HepG2 (cell line): Measurements from ENCODE around the gene NTN5. TPM values are rescaled to one million over a fixed set of nuclear protein-coding genes. Genes with fewer than 3 reads are reported as not detected.

Source experiments
- ATAC-seq: fragments of 200-7000 bp; cut with Tn5 transposase; 3 replicates; pipeline ENCODE4 v1.9.1; 2020; ENCODE audit warnings: mild to moderate bottlenecking, moderate library complexity
- BruUV-seq: library from RNA; stranded (reverse); fragments of 400-500 nt; replicated peaks from 2 replicates; lab custom pipeline; 2021; lab: Mats Ljungman, UMichigan
- CTCF ChIA-PET: fragments of 300-600 bp; formaldehyde crosslinking; extraction: SDS; loops from one replicate; lab custom pipeline; 2021; ENCODE audit warnings: low total read pairs, inconsistent platforms, low intra/inter-chr PET ratio; lab: Yijun Ruan, JAX
- POLR2A ChIA-PET: fragments of 350-600 bp; sonication (Branson Sonifier 250); formaldehyde crosslinking; loops from one replicate; lab custom pipeline; 2020; ENCODE audit warnings: antibody characterized with exemption, inconsistent platforms; lab: Yijun Ruan, JAX
- DNase-seq: peaks from one replicate; pipeline ENCODE4 v3.0.0-alpha.2; 2015; ENCODE audit warnings: low spot score
- FAIRE-seq: peaks from 3 replicates; lab custom pipeline; 2011; peaks lifted over from hg19 to GRCh38; lab: Jason Lieb, UNC
- H2AFZ ChIP-seq: one replicate; pipeline ENCODE4 v1.6.1; 2011; ENCODE audit warnings: low read length, inconsistent platforms
- H3K27ac ChIP-seq: fragments of 300-600 bp; 3 replicates; pipeline ENCODE4 v1.8.0; 2011; ENCODE audit warnings: mixed run types, mild to moderate bottlenecking, mixed read lengths, low read length, inconsistent platforms; ENCODE audit not compliant: insufficient read depth; ENCODE audit errors: extremely low read length
- H3K27me3 ChIP-seq, 2 experiments: fragments of 200-600 bp in 1 of 2; 2 replicates in 1 of 2; 3 replicates in 1 of 2; pipeline versions ENCODE4 v1.6.0 to v1.8.0; 2011; ENCODE audit warnings: low read length in 2 of 2, mild to moderate bottlenecking in 2 of 2, moderate library complexity in 2 of 2, inconsistent platforms in 1 of 2; ENCODE audit not compliant: insufficient read depth in 2 of 2, control insufficient read depth in 1 of 2
- H3K36me3 ChIP-seq, 2 experiments: fragments of 200-600 bp in 1 of 2; replicated peaks in 1 of 2; 2 replicates in 1 of 2; 3 replicates in 1 of 2; pipeline versions ENCODE4 v1.5.1 to v1.8.0; 2011; ENCODE audit warnings: low read length in 2 of 2, inconsistent platforms in 1 of 2; ENCODE audit not compliant: insufficient read depth in 2 of 2, control insufficient read depth in 1 of 2
- H3K4me1 ChIP-seq: 2 replicates; pipeline ENCODE4 v1.5.1; 2012; ENCODE audit warnings: low read length, inconsistent platforms; ENCODE audit not compliant: insufficient read depth
- H3K4me2 ChIP-seq: 2 replicates; pipeline ENCODE4 v1.6.0; 2011; ENCODE audit warnings: low read depth, low read length, inconsistent platforms
- H3K4me3 ChIP-seq, 3 experiments: fragments of 200-600 bp in 1 of 3; sonication (generic), shearing (Covaris generic) in 1 of 3; replicated peaks in 1 of 3; 2 replicates each; pipeline ENCODE4 v1.5.1; 2011 to 2016; ENCODE audit warnings: low read length in 3 of 3, inconsistent platforms in 2 of 3, low read depth in 2 of 3, mild to moderate bottlenecking in 2 of 3, control low read depth in 1 of 3, mixed read lengths in 1 of 3; ENCODE audit not compliant: insufficient read depth in 1 of 3
- H3K79me2 ChIP-seq: one replicate; pipeline ENCODE4 v1.6.1; 2011; ENCODE audit warnings: low read length, inconsistent platforms; ENCODE audit not compliant: insufficient read depth
- H3K9ac ChIP-seq: 2 replicates; pipeline ENCODE4 v1.6.0; 2011; ENCODE audit warnings: mild to moderate bottlenecking, low read depth, low read length, inconsistent platforms; ENCODE audit not compliant: insufficient read depth
- H3K9me3 ChIP-seq: 2 replicates; pipeline ENCODE4 v1.5.1; 2012; ENCODE audit warnings: mild to moderate bottlenecking, low read length
- H4K20me1 ChIP-seq: 2 replicates; pipeline ENCODE4 v1.6.0; 2011; ENCODE audit warnings: inconsistent platforms, mild to moderate bottlenecking, low read length, moderate library complexity; ENCODE audit not compliant: insufficient read depth
- HHEX ChIP-seq: IDR thresholded peaks from 2 replicates; pipeline ENCODE4 v1.6.1; 2016; ENCODE audit warnings: control low read depth
- NFIB ChIP-seq: sonication (generic); formaldehyde crosslinking; IDR thresholded peaks from 2 replicates; pipeline ENCODE4 v1.9.0; 2021; ENCODE audit warnings: missing genetic modification reagents, mild to moderate bottlenecking, borderline replicate concordance
- NFYB ChIP-seq: sonication (generic); formaldehyde crosslinking; IDR thresholded peaks from 2 replicates; pipeline ENCODE4 v1.4.0; 2020; ENCODE audit warnings: missing genetic modification reagents
- PAXIP1 ChIP-seq: sonication (generic); formaldehyde crosslinking; conservative IDR thresholded peaks from 2 replicates; pipeline ENCODE4 v1.4.0; 2020; ENCODE audit warnings: mild to moderate bottlenecking, missing genetic modification reagents, moderate library complexity
- PITX1 ChIP-seq: sonication (generic); formaldehyde crosslinking; IDR thresholded peaks from 2 replicates; pipeline ENCODE4 v1.5.1; 2020; ENCODE audit warnings: mild to moderate bottlenecking, missing genetic modification reagents
- SP1 ChIP-seq, 2 experiments: fragments of 450-650 bp in 1 of 2; sonication (generic) in 1 of 2; formaldehyde crosslinking in 1 of 2; IDR thresholded peaks; 2 replicates each; pipeline versions ENCODE4 v1.4.0 to v1.6.1; 2016 to 2020; ENCODE audit warnings: missing genetic modification reagents in 1 of 2
- YEATS4 ChIP-seq: sonication (generic); formaldehyde crosslinking; IDR thresholded peaks from 2 replicates; pipeline ENCODE4 v1.4.0; 2020; ENCODE audit warnings: missing genetic modification reagents, borderline replicate concordance
- ZMYM4 ChIP-seq: sonication (generic); formaldehyde crosslinking; IDR thresholded peaks from 2 replicates; pipeline ENCODE4 v1.8.1; 2023; ENCODE audit warnings: mild to moderate bottlenecking, missing genetic modification reagents
- ZNF549 ChIP-seq: sonication (generic); formaldehyde crosslinking; IDR thresholded peaks from 2 replicates; pipeline ENCODE4 v1.5.0; 2020; ENCODE audit warnings: missing genetic modification reagents
- ZNF720 ChIP-seq: sonication (generic); formaldehyde crosslinking; IDR thresholded peaks from 2 replicates; pipeline ENCODE4 v1.4.0; 2020; ENCODE audit warnings: missing genetic modification reagents
- WGBS: methylation state at CpG from one replicate; pipeline ENCODE4 v1.1.6; 2017; ENCODE audit warnings: low lambda C conversion rate; 5-methylcytosine and 5-hydroxymethylcytosine counted together
- in situ Hi-C: cut with HindIII; loops from 2 replicates; pipeline ENCODE4 v1.10.0; 2017; ENCODE audit warnings: low pct_unique_long_range_greater_than_20kb; ENCODE audit not compliant: extremely low pct_ligation_motif_present
- intact Hi-C: fragments of 100-400 bp; cut with micrococcal nuclease; formaldehyde crosslinking; loops from one replicate; pipeline ENCODE4 v1.10.0; 2022; ENCODE audit not compliant: unreplicated experiment
- polyA plus RNA-seq, 8 experiments: library from polyadenylated mRNA; depleted of rRNA in 3 of 8; stranded (reverse) in 7 of 8; unstranded in 1 of 8; fragments of >200 nt; fragmentation: Illumina TruSeq in 4 of 8; extraction: Trizol in 4 of 8; gene quantifications; 2 replicates each; pipeline versions ENCODE4 v1.2.1 to v1.2.3, GENCODE V29; 2011 to 2016; ENCODE audit warnings: low read depth in 4 of 8, missing spikeins in 1 of 8, mixed read lengths in 1 of 8; ENCODE audit not compliant: insufficient read depth in 1 of 8
- total RNA-seq, 5 experiments: library from RNA; depleted of rRNA; stranded (reverse); fragments of >200 nt; fragmentation: Illumina TruSeq; extraction: Trizol; gene quantifications; 2 replicates each; pipeline ENCODE4 v1.2.3, GENCODE V29; 2016; ENCODE audit warnings: low read depth in 1 of 5
- TF ChIP-seq, protein P1 (sequence below): sonication (generic); formaldehyde crosslinking; IDR thresholded peaks from 2 replicates; pipeline ENCODE4 v1.4.0; 2020; ENCODE audit warnings: missing genetic modification reagents
- TF ChIP-seq, protein P2 (sequence below): sonication (generic); formaldehyde crosslinking; conservative IDR thresholded peaks from 2 replicates; pipeline ENCODE4 v1.4.0; 2020; ENCODE audit warnings: missing genetic modification reagents

NTN5 gene
- total and polyA plus RNA-seq, 2 of the 13 experiments (the other 11 are each of a cell fraction or from before 2014, with no cell fraction given) = 0.05 TPM; not detected in 1

DNA sequence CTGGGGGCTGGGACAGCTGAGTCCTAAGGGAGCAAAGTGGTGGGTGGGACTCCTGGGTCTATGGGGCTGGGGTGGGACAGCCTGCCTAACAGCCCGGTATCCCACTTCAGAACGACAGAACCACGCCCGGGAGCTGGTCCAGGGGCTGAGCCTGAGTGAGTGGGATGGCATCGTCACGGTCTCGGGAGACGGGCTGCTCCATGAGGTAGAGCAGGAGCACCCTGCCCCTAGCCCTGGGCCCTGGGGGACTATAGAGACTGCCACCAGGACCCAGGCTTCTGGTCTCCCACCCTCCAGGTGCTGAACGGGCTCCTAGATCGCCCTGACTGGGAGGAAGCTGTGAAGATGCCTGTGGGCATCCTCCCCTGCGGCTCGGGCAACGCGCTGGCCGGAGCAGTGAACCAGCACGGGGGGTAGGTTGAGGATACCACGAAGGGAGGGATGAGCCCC is 44.9 kb downstream of the NTN5 start (continued):
- TF ChIP-seq, protein P1, sequence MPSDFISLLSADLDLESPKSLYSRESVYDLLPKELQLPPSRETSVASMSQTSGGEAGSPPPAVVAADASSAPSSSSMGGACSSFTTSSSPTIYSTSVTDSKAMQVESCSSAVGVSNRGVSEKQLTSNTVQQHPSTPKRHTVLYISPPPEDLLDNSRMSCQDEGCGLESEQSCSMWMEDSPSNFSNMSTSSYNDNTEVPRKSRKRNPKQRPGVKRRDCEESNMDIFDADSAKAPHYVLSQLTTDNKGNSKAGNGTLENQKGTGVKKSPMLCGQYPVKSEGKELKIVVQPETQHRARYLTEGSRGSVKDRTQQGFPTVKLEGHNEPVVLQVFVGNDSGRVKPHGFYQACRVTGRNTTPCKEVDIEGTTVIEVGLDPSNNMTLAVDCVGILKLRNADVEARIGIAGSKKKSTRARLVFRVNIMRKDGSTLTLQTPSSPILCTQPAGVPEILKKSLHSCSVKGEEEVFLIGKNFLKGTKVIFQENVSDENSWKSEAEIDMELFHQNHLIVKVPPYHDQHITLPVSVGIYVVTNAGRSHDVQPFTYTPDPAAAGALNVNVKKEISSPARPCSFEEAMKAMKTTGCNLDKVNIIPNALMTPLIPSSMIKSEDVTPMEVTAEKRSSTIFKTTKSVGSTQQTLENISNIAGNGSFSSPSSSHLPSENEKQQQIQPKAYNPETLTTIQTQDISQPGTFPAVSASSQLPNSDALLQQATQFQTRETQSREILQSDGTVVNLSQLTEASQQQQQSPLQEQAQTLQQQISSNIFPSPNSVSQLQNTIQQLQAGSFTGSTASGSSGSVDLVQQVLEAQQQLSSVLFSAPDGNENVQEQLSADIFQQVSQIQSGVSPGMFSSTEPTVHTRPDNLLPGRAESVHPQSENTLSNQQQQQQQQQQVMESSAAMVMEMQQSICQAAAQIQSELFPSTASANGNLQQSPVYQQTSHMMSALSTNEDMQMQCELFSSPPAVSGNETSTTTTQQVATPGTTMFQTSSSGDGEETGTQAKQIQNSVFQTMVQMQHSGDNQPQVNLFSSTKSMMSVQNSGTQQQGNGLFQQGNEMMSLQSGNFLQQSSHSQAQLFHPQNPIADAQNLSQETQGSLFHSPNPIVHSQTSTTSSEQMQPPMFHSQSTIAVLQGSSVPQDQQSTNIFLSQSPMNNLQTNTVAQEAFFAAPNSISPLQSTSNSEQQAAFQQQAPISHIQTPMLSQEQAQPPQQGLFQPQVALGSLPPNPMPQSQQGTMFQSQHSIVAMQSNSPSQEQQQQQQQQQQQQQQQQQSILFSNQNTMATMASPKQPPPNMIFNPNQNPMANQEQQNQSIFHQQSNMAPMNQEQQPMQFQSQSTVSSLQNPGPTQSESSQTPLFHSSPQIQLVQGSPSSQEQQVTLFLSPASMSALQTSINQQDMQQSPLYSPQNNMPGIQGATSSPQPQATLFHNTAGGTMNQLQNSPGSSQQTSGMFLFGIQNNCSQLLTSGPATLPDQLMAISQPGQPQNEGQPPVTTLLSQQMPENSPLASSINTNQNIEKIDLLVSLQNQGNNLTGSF (CRISPR knock-in tag) = 0 out of 2 replicates have a peak, but pooled peaks have one; percentile 8
- TF ChIP-seq ZMYM4 (CRISPR knock-in tag) = no peak

GRCh38 chr19:48627201-48627864 is 45.5 kb downstream of the NTN5 start:
- peak overlapping the region; percentile 26 for H3K9ac ChIP-seq
- H3K79me2 ChIP-seq = no peaks in the 10 kb centered on the region
- H4K20me1 ChIP-seq = no peaks in the 10 kb centered on the region
- H3K27me3 ChIP-seq = no peaks in the 10 kb centered on the region
- CTCF ChIA-PET = no interaction called here
- in situ Hi-C loops (no loop called here), intact Hi-C loops (no loop called here)
- peak; percentile 58 for ATAC-seq
- peak; percentile 43 for FAIRE-seq
- H3K4me1 ChIP-seq = peaks cover 52% of the 10 kb centered on the region
- TSS peak; percentile 41 for BruUV-seq
- H3K4me2 ChIP-seq = peak overlapping the region; percentile 32; the same call in 1 of the 2 replicates
- no peaks in the 10 kb centered on the region for H3K9me3 ChIP-seq
- no CpG with 5 or more reads among the region's 6 CpGs for WGBS
- no peaks in the 10 kb centered on the region for H3K36me3 ChIP-seq
- peak; percentile 73 for DNase-seq
- H2AFZ ChIP-seq = no peak overlapping the region
- POLR2A ChIA-PET = interaction anchor here (0.9 to 1.8 kb wide), 3 partner anchors 8 to 19 kb away, joined by 4 to 20 read pairs (median 4); partner anchors contain the start of genes DBP, RPL18 and SPHK2
- no peak overlapping the region for H3K4me3 ChIP-seq
- peak overlapping the region; percentile 69 for H3K27ac ChIP-seq
- TF ChIP-seq YEATS4 (CRISPR knock-in tag) = peak; percentile 39; the same call in 1 of the 2 replicates
- TF ChIP-seq PITX1 (CRISPR knock-in tag) = peak; percentile 39; the same call in 1 of the 2 replicates
- no peak for TF ChIP-seq SP1 (IDR thresholded peaks at IDR 0.05)
- 0 out of 2 replicates have a peak, but pooled peaks have one; percentile 35 for TF ChIP-seq SP1 (CRISPR knock-in tag; IDR thresholded peaks at IDR 0.05)
- peak; percentile 30; the same call in 1 of the 2 replicates for TF ChIP-seq NFYB
- TF ChIP-seq ZNF720 = no peak
- no peak for TF ChIP-seq NFIB (CRISPR knock-in tag)
- no peak for TF ChIP-seq HHEX (CRISPR knock-in tag)
- peak; percentile 53 for TF ChIP-seq PAXIP1 (CRISPR knock-in tag)
- TF ChIP-seq ZNF549 = no peak
- TF ChIP-seq, protein P2, sequence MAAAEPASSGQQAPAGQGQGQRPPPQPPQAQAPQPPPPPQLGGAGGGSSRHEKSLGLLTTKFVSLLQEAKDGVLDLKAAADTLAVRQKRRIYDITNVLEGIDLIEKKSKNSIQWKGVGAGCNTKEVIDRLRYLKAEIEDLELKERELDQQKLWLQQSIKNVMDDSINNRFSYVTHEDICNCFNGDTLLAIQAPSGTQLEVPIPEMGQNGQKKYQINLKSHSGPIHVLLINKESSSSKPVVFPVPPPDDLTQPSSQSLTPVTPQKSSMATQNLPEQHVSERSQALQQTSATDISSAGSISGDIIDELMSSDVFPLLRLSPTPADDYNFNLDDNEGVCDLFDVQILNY (CRISPR knock-in tag) = 0 out of 2 replicates have a peak, but pooled peaks have one; percentile 12
